Cardiac muscle cell (in vitro differentiated cells and primary cell): ENCODE measurements around the gene VEPH1. TPM values are rescaled to one million over a fixed set of nuclear protein-coding genes. Genes with fewer than 3 reads are reported as not detected.

Experiments used
- DNase-seq, 2 donors: peaks; one replicate each; pipeline versions ENCODE4 v3.0.0 to v3.0.0-alpha.2; 2010 to 2017; ENCODE audit warnings: low read depth in 1 of 2, low spot score in 1 of 2
- H3K27ac ChIP-seq: fragments of 200-600 bp; sonication (generic); 2 replicates; pipeline ENCODE4 v1.5.1; 2016
- H3K27me3 ChIP-seq: fragments of 200-600 bp; sonication (generic); 2 replicates; pipeline ENCODE4 v1.6.0; 2016; ENCODE audit warnings: control low read depth
- H3K36me3 ChIP-seq: fragments of 200-600 bp; sonication (generic); 2 replicates; pipeline ENCODE4 v1.5.1; 2016; ENCODE audit warnings: control low read depth
- H3K4me1 ChIP-seq: fragments of 200-600 bp; sonication (generic); 2 replicates; pipeline ENCODE4 v1.8.1; 2017; ENCODE audit warnings: low read depth, mild to moderate bottlenecking, mixed run types
- H3K4me3 ChIP-seq: fragments of 200-600 bp; sonication (generic); 2 replicates; pipeline ENCODE4 v1.5.1; 2016; ENCODE audit warnings: mild to moderate bottlenecking
- H3K9me3 ChIP-seq: fragments of 200-600 bp; sonication (generic); 2 replicates; pipeline ENCODE4 v1.5.1; 2017; ENCODE audit warnings: low read depth, mild to moderate bottlenecking, control low read depth
- polyA plus RNA-seq: library from polyadenylated mRNA; unstranded; fragments of >200 nt; fragmentation: Nextera tagmentation; extraction: Ambion mirVana; gene quantifications from 2 replicates; pipeline ENCODE4 v1.2.1, GENCODE V29; 2016
- total RNA-seq: library from RNA; depleted of rRNA; stranded (reverse); fragments of >200 nt; gene quantifications from 2 replicates; pipeline ENCODE4 v1.2.3, GENCODE V29; 2016
- TF ChIP-seq, protein P1 (sequence below): IDR thresholded peaks from 2 replicates; pipeline ENCODE4 v1.5.1; 2012; ENCODE audit warnings: low read depth, mild to moderate bottlenecking, low read length

The VEPH1 gene
- total and polyA plus RNA-seq, 2 experiments from 2014 or later = 1.1 to 1.7 TPM

DNA sequence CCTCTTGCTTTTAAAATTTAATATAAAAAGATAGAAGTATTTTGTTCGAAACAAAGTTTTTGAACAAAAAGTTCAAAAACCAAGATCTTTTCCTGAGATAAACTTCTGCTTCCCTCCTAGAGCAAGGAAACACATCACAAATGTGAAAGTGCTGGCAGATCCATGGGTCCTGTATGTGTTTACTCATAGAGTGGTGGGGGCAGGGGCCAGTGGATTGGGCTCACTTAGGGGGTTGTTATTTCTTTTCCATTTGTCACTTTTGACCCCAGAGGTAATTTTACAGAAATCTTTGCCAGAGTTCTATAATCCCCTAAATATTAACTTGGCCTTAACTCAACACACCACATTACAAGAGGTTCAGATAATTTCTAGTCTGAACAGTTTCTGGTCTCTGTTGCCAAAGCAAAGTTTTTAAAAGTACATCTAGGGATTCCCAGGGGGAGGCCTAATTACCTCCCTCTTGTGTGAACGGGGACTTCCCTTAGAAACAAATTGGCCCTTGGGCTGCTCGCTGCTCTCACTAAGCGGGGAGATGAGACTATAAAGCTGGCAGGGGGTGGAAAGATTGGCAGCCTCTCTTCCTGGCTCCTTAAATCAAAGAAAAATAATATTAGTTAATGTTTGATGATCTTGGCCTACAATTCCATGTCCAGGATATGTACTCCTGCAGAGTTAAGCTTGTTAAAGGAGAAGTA is 133.3 kb downstream of the VEPH1 start:
- Histone ChIP-seq H3K9me3 (no peaks in the 10 kb centered on the region), H3K4me3 (no peak overlapping the region), H3K27ac (no peak overlapping the region), H3K4me1 (no peaks in the 10 kb centered on the region), H3K27me3 (no peaks in the 10 kb centered on the region), H3K36me3 (no peaks in the 10 kb centered on the region)
- peak in 1 of 2 donors; percentile 61 for DNase-seq
- TF ChIP-seq, protein P1, sequence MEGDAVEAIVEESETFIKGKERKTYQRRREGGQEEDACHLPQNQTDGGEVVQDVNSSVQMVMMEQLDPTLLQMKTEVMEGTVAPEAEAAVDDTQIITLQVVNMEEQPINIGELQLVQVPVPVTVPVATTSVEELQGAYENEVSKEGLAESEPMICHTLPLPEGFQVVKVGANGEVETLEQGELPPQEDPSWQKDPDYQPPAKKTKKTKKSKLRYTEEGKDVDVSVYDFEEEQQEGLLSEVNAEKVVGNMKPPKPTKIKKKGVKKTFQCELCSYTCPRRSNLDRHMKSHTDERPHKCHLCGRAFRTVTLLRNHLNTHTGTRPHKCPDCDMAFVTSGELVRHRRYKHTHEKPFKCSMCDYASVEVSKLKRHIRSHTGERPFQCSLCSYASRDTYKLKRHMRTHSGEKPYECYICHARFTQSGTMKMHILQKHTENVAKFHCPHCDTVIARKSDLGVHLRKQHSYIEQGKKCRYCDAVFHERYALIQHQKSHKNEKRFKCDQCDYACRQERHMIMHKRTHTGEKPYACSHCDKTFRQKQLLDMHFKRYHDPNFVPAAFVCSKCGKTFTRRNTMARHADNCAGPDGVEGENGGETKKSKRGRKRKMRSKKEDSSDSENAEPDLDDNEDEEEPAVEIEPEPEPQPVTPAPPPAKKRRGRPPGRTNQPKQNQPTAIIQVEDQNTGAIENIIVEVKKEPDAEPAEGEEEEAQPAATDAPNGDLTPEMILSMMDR = no peak

DNA sequence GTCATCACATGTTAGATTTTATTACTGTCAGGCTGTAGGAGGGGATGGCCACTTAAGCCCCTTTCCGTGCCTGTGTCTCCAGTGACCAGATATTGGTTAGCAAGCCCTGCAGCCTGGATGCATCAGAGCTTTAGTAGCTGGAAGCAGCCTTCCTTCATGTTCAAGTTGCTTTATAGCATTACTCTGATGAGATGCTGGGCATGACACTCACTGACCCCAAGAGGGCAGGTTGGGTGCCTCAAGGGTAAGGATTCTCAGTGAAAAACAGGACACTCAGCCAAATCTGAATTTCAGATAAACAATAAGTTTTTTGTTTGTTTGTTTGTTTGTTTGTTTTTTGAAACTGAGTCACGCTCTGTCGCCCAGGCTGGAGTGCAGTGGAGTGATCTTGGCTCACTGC is 135.0 kb downstream of the VEPH1 start:
- H3K4me3 ChIP-seq = no peak overlapping the region
- no peaks in the 10 kb centered on the region for H3K4me1 ChIP-seq
- H3K9me3 ChIP-seq = no peaks in the 10 kb centered on the region
- no peak for DNase-seq
- no peaks in the 10 kb centered on the region for H3K36me3 ChIP-seq
- no peak overlapping the region for H3K27ac ChIP-seq
- H3K27me3 ChIP-seq = no peaks in the 10 kb centered on the region
- TF ChIP-seq, protein P1 = no peak

DNA sequence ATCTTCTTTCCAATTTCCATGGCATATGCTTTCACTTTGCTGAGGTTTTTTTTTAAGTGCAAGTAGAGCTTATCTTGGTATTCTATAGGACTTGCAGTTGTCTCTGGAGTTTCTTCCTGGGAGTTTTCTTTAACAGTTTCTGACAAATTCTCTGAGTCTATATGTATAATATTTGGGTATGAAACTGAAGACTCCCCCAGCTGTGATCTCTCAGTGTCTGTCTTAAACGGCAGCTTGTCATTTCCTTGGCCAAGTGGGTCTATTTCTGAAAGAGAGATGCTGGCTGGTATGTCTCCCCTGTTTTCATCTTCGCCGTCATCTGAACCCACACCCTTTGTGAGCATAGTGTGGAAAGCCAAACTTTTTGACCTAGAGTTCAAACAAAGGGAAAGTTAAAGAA is 139.8 kb downstream of the VEPH1 start:
- DNase-seq = no peak
- Histone ChIP-seq H3K9me3 (no peaks in the 10 kb centered on the region), H3K27me3 (no peaks in the 10 kb centered on the region), H3K4me1 (no peaks in the 10 kb centered on the region), H3K27ac (no peak overlapping the region), H3K36me3 (no peaks in the 10 kb centered on the region), H3K4me3 (no peak overlapping the region)
- TF ChIP-seq, protein P1 = no peak

DNA sequence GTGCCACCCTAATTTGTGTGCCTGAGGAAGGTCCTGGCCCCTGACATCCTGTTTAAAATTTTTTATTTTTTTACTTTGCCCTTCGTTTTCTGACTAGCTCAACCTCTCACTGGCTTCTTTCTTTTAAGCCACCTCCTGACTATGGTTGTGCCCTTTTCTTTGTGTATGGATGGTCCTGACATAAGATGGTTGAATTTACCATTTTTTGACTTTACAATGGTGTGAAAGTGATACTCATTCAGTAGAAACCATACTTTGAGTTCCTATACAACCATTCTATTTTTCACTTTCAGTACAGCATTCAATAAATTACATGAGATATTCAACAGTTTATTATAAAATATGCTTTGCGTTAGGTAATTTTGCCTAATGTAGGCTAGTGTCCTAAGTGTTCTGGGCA is 140.9 kb downstream of the VEPH1 start:
- TF ChIP-seq, protein P1 = no peak
- no peak for DNase-seq
- Histone ChIP-seq H3K27me3 (no peaks in the 10 kb centered on the region), H3K27ac (no peak overlapping the region), H3K4me1 (no peaks in the 10 kb centered on the region), H3K36me3 (no peaks in the 10 kb centered on the region), H3K9me3 (no peaks in the 10 kb centered on the region), H3K4me3 (no peak overlapping the region)

- Histone ChIP-seq H3K27me3 (no peaks in the 10 kb centered on the region), H3K36me3 (no peaks in the 10 kb centered on the region), H3K9me3 (no peaks in the 10 kb centered on the region), H3K27ac (no peak overlapping the region), H3K4me1 (no peaks in the 10 kb centered on the region), H3K4me3 (no peak overlapping the region)
- peak in 1 of 2 donors; percentile 89 for DNase-seq
- TF ChIP-seq, protein P1 = no peak
Observed at GRCh38 chr3:157360044-157360443, 143.2 kb downstream of the VEPH1 start.

DNA sequence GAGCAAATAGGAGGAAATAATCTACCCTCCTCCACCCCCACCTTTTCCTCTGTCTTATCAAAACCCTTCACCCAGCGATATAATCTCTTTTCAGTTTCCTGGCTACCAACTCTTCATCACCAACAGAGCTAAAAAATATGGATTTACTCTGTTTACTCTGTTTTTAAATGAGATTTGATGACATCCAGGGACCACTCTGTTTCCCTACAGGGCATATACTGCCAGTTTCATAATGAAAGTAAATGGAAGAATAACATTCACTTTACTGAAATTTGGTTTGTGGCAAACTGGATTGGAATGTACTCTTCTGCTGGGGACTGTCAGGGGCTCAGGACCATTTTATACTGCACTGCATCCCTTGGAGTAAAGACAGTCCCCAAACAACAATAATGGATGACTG is 146.7 kb downstream of the VEPH1 start:
- Histone ChIP-seq H3K27ac (no peak overlapping the region), H3K4me3 (no peak overlapping the region), H3K4me1 (no peaks in the 10 kb centered on the region), H3K36me3 (no peaks in the 10 kb centered on the region), H3K9me3 (no peaks in the 10 kb centered on the region), H3K27me3 (no peaks in the 10 kb centered on the region)
- DNase-seq = no peak
- TF ChIP-seq, protein P1 = no peak
